ENCODE measurements around the gene PID1.

The PID1 gene

GRCh38 chr2:228983700-228984099, 287.4 kb downstream of the PID1 start:
- no peak for DNase-seq
- Mint-ChIP-seq H3K4me1 (no peaks in the 10 kb centered on the region), H3K27ac (no peak overlapping the region), H3K27me3 (no peaks in the 10 kb centered on the region), H3K4me3 (no peak overlapping the region), H3K9me3 (peaks cover 0 to 27% of the 10 kb centered on the region in 2 donors)
- ATAC-seq: no peak

- Mint-ChIP-seq H3K27ac (no peak overlapping the region), H3K9me3 (peaks cover 9 to 13% of the 10 kb centered on the region in 2 donors), H3K4me1 (no peaks in the 10 kb centered on the region), H3K27me3 (no peaks in the 10 kb centered on the region), H3K4me3 (no peak overlapping the region)
- DNase-seq (no peak), ATAC-seq (no peak)
These were observed 296.9 kb downstream of the PID1 start for GRCh38 chr2:228974169-228974568.

All from stimulated activated naive CD8-positive, alpha-beta T cell treated with anti-CD3 and anti-CD28 coated beads, Interleukin-15, amount 100 ng/mL, for 72 hours (primary cell).